Nephron progenitor cell (in vitro differentiated cells): ENCODE measurements around the gene MAGEB1.

ENCODE experiments used
- DNase-seq: peaks from one replicate; pipeline ENCODE4 v3.0.0; 2021
- H3K27ac Mint-ChIP-seq: 2 replicates; pipeline ENCODE4 v1.8.0; 2021; ENCODE audit warnings: mild to moderate bottlenecking, moderate library complexity, mixed read lengths
- H3K27me3 Mint-ChIP-seq: 2 replicates; pipeline ENCODE4 v1.8.0; 2021; ENCODE audit warnings: mild to moderate bottlenecking, low read depth, mixed read lengths; ENCODE audit not compliant: poor library complexity
- H3K36me3 Mint-ChIP-seq: 2 replicates; pipeline ENCODE4 v1.8.0; 2021; ENCODE audit warnings: low read depth, mixed read lengths
- H3K4me1 Mint-ChIP-seq: 2 replicates; pipeline ENCODE4 v1.8.0; 2021; ENCODE audit warnings: mixed read lengths
- H3K4me3 Mint-ChIP-seq: 2 replicates; pipeline ENCODE4 v1.8.0; 2021; ENCODE audit warnings: mild to moderate bottlenecking, moderate library complexity, mixed read lengths
- H3K9me3 Mint-ChIP-seq: 2 replicates; pipeline ENCODE4 v1.8.0; 2021; ENCODE audit warnings: mild to moderate bottlenecking, moderate library complexity, mixed read lengths
- TF ChIP-seq, protein P1 (sequence below): fragments of 200-600 bp; sonication (generic); IDR thresholded peaks from 2 replicates; pipeline ENCODE4 v1.5.0; 2021; ENCODE audit warnings: antibody characterized with exemption

Gene MAGEB1

DNA sequence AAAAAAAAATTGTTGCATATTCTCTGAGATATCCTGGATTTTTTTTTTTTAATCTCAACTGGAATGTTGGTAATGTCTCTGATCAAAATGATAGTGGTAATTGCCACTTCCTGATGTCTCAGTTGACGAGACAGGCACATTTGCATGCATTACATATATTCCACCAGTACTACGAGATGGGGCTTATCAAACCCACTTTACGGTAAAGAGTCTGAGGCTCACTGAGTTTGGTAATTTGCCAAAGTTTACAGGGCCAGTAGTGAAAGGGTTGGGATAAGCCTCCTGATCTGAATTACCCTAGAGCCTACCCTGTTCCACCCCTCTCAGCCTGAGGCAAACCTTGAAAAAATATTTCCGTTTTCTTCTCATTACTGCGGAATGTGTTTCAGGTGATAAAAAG lies 26.3 kb upstream of the MAGEB1 start:
- H3K4me3 Mint-ChIP-seq = no peak overlapping the region
- no peak for DNase-seq
- H3K27me3 Mint-ChIP-seq = no peaks in the 10 kb centered on the region
- H3K9me3 Mint-ChIP-seq = peaks cover 10% of the 10 kb centered on the region
- H3K4me1 Mint-ChIP-seq = peaks cover 38% of the 10 kb centered on the region
- H3K27ac Mint-ChIP-seq = no peak overlapping the region
- TF ChIP-seq, protein P1, sequence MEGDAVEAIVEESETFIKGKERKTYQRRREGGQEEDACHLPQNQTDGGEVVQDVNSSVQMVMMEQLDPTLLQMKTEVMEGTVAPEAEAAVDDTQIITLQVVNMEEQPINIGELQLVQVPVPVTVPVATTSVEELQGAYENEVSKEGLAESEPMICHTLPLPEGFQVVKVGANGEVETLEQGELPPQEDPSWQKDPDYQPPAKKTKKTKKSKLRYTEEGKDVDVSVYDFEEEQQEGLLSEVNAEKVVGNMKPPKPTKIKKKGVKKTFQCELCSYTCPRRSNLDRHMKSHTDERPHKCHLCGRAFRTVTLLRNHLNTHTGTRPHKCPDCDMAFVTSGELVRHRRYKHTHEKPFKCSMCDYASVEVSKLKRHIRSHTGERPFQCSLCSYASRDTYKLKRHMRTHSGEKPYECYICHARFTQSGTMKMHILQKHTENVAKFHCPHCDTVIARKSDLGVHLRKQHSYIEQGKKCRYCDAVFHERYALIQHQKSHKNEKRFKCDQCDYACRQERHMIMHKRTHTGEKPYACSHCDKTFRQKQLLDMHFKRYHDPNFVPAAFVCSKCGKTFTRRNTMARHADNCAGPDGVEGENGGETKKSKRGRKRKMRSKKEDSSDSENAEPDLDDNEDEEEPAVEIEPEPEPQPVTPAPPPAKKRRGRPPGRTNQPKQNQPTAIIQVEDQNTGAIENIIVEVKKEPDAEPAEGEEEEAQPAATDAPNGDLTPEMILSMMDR = no peak
- no peaks in the 10 kb centered on the region for H3K36me3 Mint-ChIP-seq

DNA sequence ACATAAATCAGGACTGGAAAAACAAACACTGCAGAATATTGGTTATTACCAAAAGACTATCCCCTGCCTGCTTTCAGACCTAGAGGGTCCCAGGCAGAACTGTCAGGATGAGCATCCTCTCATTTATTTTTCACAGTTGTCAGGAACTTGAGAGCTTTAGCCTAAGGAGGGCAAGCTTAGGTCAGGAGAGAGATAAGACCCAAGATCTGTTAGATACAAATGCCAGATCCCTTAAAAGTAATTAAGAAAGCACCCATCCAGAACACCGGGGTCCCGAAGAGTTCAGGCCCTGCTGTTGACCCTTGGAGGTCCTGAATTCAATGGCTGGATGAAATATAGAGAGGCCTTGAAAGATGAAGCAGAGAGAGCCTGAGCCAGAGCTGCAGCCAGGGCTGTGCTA lies 22.4 kb upstream of the MAGEB1 start:
- Mint-ChIP-seq H3K27me3 (no peaks in the 10 kb centered on the region), H3K4me1 (peaks cover 54% of the 10 kb centered on the region), H3K9me3 (no peaks in the 10 kb centered on the region), H3K4me3 (peak overlapping the region; percentile 54), H3K36me3 (no peaks in the 10 kb centered on the region), H3K27ac (peak overlapping the region; percentile 99)
- TF ChIP-seq, protein P1 = no peak
- peak; percentile 46 for DNase-seq

DNA sequence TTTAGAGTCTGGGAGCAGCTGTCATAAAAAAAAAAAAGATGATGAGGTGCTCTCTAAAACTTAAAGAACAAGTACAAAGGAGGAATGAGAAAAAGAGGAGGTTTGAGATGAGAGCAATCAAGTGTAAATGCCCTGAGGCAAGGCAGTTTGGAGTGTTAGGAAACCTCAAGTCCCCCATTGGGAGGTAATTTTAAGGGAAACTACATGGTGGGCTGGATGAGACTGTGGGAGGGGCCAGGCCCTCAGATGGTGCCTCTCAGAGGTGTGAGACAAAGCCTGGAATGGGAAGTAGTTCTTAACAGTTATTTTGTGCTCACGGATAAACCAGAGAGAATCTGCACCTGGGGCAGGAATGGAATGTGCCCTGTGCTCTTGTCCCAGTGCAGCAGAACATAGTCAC lies 18.4 kb upstream of the MAGEB1 start:
- no peaks in the 10 kb centered on the region for H3K36me3 Mint-ChIP-seq
- H3K4me1 Mint-ChIP-seq = peaks cover 49% of the 10 kb centered on the region
- no peaks in the 10 kb centered on the region for H3K27me3 Mint-ChIP-seq
- no peak for DNase-seq
- peak overlapping the region; percentile 39 for H3K27ac Mint-ChIP-seq
- H3K9me3 Mint-ChIP-seq = no peaks in the 10 kb centered on the region
- TF ChIP-seq, protein P1 = no peak
- peak overlapping the region; percentile 18 for H3K4me3 Mint-ChIP-seq

DNA sequence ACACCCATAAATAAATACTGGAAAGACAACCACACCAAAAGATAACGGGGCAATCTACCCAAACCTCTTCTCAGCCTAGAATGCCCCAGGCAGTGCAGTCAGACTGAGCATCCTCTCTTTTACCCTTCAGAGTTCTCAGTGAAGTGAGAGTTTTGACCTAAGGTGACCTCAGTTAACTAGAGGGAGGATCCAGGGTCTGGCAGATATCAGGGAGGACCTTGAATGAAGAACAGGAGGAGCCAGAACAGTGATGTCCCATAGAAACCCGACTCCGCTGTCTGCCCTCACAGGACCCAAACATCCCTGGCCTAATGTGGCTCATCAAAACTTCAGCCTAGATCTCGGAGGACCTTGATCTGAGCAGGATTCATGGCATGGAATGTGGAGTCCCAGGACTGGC lies 16.6 kb upstream of the MAGEB1 start, which contains the start of gene MAGEB3:
TSS of gene MAGEB3 (plus strand) at position 263 of the 400 bp plus-strand sequence. CDS start 5,268 bp downstream, outside the sequence.
- DNase-seq = peak; percentile 4
- no peaks in the 10 kb centered on the region for H3K27me3 Mint-ChIP-seq
- H3K36me3 Mint-ChIP-seq = no peaks in the 10 kb centered on the region
- H3K4me3 Mint-ChIP-seq = peak within 1 kb of the TSS; percentile 46
- peaks cover 38% of the 10 kb centered on the region for H3K4me1 Mint-ChIP-seq
- TF ChIP-seq, protein P1 = no peak
- peak within 1 kb of the TSS; percentile 94 for H3K27ac Mint-ChIP-seq
- no peaks in the 10 kb centered on the region for H3K9me3 Mint-ChIP-seq

DNA sequence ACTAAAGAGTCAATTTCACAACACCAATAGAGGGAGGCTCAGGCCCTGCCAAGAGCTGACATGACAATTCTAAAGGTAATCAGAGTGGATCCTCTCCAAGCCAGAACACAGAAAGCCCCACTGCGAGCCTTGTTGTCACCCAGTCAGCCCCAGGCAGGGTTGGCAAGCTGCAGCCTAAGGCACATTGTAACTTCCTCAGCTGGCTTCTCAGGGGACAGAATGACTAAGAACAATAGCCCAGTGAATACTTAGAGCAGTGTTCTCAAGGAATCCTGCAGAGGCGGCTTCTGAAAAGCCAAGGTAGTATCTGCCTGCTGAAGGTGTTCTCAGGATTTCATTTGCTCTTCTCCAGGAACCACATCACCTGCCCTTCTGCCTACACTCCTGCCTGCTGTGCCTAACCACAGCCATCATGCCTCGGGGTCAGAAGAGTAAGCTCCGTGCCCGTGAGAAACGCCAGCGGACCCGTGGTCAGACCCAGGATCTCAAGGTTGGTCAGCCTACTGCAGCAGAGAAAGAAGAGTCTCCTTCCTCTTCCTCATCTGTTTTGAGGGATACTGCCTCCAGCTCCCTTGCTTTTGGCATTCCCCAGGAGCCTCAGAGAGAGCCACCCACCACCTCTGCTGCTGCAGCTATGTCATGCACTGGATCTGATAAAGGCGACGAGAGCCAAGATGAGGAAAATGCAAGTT lies 5.1 kb upstream of the MAGEB1 start, which contains the start of gene MAGEB4:
TSS of gene MAGEB4 (plus strand) at position 277 of the 692 bp plus-strand sequence. CDS start at position 413, 136 bp downstream.
- peak within 1 kb of the TSS; percentile 19 for H3K27ac Mint-ChIP-seq
- no peaks in the 10 kb centered on the region for H3K4me1 Mint-ChIP-seq
- H3K27me3 Mint-ChIP-seq = peaks cover 9% of the 10 kb centered on the region
- H3K36me3 Mint-ChIP-seq = no peaks in the 10 kb centered on the region
- no peak for DNase-seq
- TF ChIP-seq, protein P1 = no peak
- no peak within 1 kb of the TSS for H3K4me3 Mint-ChIP-seq
- H3K9me3 Mint-ChIP-seq = peaks cover 9% of the 10 kb centered on the region

DNA sequence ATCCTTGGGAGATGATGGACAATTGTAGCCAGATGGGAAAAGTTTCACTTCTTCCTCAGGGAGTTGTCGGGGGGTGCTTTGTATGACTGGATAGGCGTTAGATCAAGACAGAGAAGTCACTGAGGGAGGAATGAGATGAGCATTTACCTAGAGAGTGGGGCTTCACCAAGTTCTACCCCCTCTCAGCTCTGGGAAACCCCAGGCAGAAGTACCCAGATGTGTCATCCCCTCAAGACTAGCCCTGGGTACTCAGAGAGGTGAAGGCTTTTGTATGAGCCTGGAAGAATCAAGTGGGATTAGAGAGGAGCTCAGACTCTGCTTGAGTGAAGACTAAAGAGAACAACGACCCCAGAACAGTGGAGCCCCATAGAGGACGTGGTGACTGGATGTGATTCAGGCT lies 1.9 kb downstream of the MAGEB1 start:
- peaks cover 13% of the 10 kb centered on the region for H3K9me3 Mint-ChIP-seq
- no peaks in the 10 kb centered on the region for H3K4me1 Mint-ChIP-seq
- DNase-seq = no peak
- H3K27me3 Mint-ChIP-seq = peaks cover 16% of the 10 kb centered on the region
- H3K4me3 Mint-ChIP-seq = no peak overlapping the region
- H3K27ac Mint-ChIP-seq = no peak overlapping the region
- TF ChIP-seq, protein P1 = no peak
- no peaks in the 10 kb centered on the region for H3K36me3 Mint-ChIP-seq
